Measurements from ENCODE around the gene PIP5K1B.

Gene PIP5K1B

DNA sequence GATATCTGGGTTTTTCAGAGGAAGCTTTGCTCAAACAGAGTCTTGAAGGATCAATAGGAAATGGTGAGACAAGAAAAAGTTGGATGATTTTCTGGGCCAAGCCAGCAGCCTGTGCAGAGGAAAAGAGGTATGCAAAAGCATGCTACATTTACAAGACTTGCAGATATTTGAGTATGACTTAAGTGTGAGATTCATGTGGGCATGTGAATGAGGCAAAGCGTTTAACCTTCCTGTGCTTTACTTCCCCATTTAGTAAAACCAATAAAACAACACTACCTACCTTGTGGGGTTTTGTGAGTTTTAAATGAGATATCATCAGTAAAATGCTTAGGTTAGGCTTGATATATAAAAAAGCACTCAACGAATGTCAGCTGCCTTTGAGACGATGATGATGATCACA, 58.1 kb downstream of the PIP5K1B start:
- H3K4me3 Mint-ChIP-seq, result no peak overlapping the region
- no peak overlapping the region for H3K27ac Mint-ChIP-seq
- peaks cover 7% of the 10 kb centered on the region for H3K9me3 Mint-ChIP-seq
- H3K36me3 Mint-ChIP-seq (ENCODE audit: low read depth), result peaks cover 8% of the 10 kb centered on the region
- no peaks in the 10 kb centered on the region for H3K4me1 Mint-ChIP-seq
- TF ChIP-seq, protein P1, sequence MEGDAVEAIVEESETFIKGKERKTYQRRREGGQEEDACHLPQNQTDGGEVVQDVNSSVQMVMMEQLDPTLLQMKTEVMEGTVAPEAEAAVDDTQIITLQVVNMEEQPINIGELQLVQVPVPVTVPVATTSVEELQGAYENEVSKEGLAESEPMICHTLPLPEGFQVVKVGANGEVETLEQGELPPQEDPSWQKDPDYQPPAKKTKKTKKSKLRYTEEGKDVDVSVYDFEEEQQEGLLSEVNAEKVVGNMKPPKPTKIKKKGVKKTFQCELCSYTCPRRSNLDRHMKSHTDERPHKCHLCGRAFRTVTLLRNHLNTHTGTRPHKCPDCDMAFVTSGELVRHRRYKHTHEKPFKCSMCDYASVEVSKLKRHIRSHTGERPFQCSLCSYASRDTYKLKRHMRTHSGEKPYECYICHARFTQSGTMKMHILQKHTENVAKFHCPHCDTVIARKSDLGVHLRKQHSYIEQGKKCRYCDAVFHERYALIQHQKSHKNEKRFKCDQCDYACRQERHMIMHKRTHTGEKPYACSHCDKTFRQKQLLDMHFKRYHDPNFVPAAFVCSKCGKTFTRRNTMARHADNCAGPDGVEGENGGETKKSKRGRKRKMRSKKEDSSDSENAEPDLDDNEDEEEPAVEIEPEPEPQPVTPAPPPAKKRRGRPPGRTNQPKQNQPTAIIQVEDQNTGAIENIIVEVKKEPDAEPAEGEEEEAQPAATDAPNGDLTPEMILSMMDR (IDR thresholded peaks at IDR 0.05; ENCODE audit: unreplicated experiment in 3 of 3), result no peak
- H3K27me3 Mint-ChIP-seq (ENCODE audit: low read depth), result peaks cover 4% of the 10 kb centered on the region

DNA sequence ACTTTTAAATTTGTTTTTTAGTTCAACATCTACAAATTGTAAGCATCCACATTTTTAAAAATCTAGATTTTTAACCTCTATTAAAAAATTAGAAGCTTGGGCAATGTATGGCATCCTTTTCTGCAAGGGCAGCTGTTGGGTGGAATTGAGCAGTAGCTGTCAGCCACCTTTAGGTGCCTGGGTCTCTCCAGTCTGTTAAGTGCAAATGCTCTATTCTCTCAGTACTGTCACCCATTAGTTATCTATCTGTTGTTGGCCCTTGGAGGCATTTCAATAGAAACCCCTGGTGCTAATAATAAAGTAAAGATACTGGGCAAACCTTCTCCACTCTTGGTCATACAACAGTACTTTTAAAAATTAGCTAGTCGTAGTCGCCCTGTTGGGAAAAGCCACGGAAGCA, 63.6 kb downstream of the PIP5K1B start:
- no peaks in the 10 kb centered on the region for H3K36me3 Mint-ChIP-seq (ENCODE audit: low read depth)
- no peaks in the 10 kb centered on the region for H3K9me3 Mint-ChIP-seq
- TF ChIP-seq, protein P1 (IDR thresholded peaks at IDR 0.05; ENCODE audit: unreplicated experiment in 3 of 3), result no peak
- H3K27ac Mint-ChIP-seq, result no peak overlapping the region
- H3K4me1 Mint-ChIP-seq, result no peaks in the 10 kb centered on the region
- no peak overlapping the region for H3K4me3 Mint-ChIP-seq
- peaks cover 3% of the 10 kb centered on the region for H3K27me3 Mint-ChIP-seq (ENCODE audit: low read depth)

GRCh38 chr9:68769852-68770251, 64.8 kb downstream of the PIP5K1B start:
- Mint-ChIP-seq H3K4me3 (no peak overlapping the region), H3K4me1 (no peaks in the 10 kb centered on the region), H3K27ac (no peak overlapping the region), H3K9me3 (no peaks in the 10 kb centered on the region), H3K27me3 (ENCODE audit: low read depth) (peaks cover 3% of the 10 kb centered on the region), H3K36me3 (ENCODE audit: low read depth) (no peaks in the 10 kb centered on the region)
- TF ChIP-seq, protein P1 (IDR thresholded peaks at IDR 0.05; ENCODE audit: unreplicated experiment in 3 of 3), result no peak

GRCh38 chr9:68771376-68771775, 66.3 kb downstream of the PIP5K1B start:
- Mint-ChIP-seq H3K4me1 (no peaks in the 10 kb centered on the region), H3K4me3 (no peak overlapping the region), H3K9me3 (no peaks in the 10 kb centered on the region), H3K27ac (no peak overlapping the region), H3K27me3 (ENCODE audit: low read depth) (peaks cover 3% of the 10 kb centered on the region), H3K36me3 (ENCODE audit: low read depth) (no peaks in the 10 kb centered on the region)
- TF ChIP-seq, protein P1 (IDR thresholded peaks at IDR 0.05; ENCODE audit: unreplicated experiment in 3 of 3), result no peak

DNA sequence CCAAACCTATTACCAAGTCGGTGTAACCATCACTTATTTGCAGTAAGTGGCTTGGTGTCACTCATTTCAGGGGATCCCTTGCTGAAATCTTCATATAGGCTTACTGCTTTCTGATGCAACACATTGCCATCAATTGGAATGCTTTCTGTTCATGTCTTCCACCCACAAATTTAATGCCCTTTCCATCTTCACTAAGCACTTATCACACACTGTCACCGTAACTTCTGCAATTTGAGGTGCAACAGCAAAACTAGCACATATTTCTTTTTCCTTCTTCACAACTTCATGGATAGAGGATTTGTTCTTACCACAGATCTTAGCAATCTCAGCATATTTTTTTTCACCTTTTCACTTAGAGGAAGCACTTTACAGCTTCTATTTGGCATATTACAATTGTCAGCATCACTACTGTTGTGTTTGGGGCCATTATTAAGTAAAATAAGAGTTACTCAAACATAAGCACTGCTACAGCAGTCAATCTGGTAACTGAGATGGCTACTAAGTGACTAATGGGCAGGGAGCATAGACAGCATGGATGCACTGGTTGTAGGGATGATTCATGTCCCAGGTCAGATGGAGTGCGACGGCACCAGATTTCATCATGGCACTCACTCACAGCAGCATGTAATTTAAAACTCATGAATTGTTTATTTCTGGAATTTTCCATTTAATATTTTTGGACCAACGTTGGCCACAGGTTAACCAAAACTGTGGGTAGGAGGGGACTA, 70.1 kb downstream of the PIP5K1B start:
- Mint-ChIP-seq H3K27ac (no peak overlapping the region), H3K27me3 (ENCODE audit: low read depth) (peaks cover 3% of the 10 kb centered on the region), H3K4me3 (no peak overlapping the region), H3K9me3 (no peaks in the 10 kb centered on the region), H3K4me1 (no peaks in the 10 kb centered on the region), H3K36me3 (ENCODE audit: low read depth) (no peaks in the 10 kb centered on the region)
- TF ChIP-seq, protein P1 (IDR thresholded peaks at IDR 0.05; ENCODE audit: unreplicated experiment in 3 of 3), result no peak
